NCI-H226 (cell line): ENCODE results near the gene AHNAK.
"Not testable (repeated sequence)": the region's sequence is repeated elsewhere in the genome, so short reads cannot be mapped to it uniquely, and the experiment has no call there.

ENCODE experiments used
- DNase-seq: peaks from one replicate; pipeline ENCODE4 v3.0.0-alpha.2; 2015

AHNAK gene

DNA sequence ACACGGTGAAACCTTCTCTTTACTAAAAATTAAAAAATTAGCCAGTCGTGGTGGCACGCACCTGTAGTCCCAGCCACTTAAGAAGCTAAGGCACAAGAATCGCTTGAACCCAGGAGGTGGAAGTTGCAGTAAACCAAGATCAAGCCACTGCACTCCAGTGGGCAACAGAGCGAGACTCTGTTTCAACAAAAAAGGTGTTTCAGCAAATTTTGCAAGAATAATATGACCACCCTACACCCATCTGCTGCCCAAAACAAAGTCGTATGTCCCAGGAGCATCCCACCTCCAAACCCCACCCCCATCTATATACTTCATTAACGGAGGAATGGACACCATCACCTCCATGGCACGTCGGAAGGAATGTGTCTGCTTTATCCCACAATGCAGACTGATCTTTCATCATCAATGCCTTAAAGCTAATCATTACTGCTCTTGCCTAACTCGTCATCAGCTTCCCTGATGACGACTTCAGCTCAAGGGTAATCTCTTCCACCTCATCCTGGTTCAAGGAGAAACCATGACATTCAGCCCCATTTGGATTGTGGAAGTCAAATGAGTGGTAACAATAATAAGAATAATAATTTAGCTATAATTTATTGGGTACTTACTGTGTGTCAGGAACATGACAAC, 93.7 kb downstream of the AHNAK start:
- no peak for DNase-seq

GRCh38 chr11:62452261-62452660, 94.3 kb downstream of the AHNAK start:
- no peak for DNase-seq

DNA sequence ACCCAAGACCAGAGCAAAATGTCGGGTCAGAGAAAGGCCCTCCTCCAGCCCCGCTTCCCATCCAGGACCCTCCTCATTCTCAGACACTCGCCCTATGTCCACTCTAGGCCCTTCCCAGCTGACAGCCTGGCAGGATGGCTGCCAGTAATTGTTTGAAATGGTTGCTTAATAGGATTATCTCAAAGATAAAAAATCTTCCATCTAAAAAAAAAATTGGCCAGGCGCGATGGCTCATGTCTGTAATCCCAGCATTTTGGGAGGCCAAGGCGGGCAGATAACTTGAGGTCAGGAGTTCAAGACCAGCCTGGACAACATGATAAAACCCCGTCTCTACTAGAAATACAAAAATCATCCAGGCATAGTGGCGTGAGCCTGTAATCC, 95.4 kb downstream of the AHNAK start:
- DNase-seq: no peak

DNA sequence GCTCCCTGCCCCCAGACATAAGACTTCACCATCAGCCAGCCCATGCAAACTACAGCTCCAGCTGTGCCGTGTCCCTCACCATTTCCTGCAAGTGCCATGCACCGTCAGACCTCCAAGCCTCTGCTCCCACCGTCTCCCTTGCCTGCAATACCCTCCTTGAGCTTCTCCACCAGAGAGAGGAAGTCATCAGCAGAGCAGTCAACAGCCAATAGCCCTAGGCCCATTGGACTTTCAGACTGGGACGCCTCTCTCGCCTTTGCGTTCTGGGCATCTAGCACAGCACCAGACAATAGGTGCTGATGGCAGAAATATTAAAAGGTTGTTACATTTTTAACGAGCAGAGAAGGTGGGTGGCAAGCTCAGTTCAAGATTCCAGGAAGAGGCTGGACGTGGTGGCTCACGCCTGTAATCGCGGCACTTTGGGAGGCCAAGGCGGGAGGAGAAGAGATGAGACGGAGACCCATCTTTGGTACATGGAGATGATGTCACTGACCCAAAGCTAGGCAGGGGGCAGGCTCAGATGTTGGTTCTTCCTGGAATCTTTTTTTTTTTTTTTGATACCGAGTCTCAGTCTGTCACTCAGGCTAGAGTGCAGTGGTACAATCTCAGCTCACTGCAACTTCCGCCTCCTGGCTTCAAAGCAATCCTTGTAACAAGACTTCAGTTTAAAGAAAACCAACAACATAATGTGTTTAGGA, 95.9 kb downstream of the AHNAK start:
- DNase-seq: no peak

DNA sequence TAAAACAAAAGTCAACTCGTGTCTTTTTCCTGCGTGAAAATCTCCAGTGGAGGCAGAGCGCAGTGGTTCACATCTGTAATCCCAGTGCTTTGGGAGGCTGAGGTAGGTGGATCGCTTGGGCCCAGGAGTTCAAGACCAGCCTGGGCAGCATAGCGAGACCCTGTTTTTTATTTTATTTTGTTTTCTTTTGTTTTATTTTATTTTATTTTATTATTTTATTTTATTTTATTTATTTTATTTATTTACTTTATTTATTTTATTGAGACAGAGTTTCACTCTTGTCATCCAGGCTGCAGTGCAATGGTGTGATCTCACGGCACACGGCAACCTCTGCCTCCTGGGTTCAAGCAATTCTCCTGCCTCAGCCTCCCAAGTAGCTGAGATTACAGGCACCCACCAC, 96.7 kb downstream of the AHNAK start:
- DNase-seq: not testable (repeated sequence)

DNA sequence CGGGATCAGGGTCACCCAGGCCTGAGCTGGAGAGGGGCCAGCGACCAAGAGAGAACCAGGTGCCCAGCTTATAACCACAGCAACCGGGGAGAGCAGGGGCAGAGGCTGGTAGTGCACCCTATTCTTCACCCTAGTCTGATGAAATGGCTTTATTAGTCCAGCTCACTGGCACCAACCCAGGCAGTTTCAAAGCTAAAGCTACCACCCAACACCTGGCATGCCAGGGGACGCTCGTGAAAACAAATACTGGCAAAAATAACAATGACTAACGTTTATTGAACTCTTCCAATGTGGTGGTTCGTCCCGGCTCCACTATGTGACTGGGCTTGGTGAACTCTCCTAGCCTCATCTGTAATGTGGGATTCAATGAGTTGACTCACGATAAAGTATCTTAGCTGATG, 97.2 kb downstream of the AHNAK start:
- DNase-seq: no peak

GRCh38 chr11:62446091-62446490, 100.5 kb downstream of the AHNAK start:
- no peak for DNase-seq

GRCh38 chr11:62445314-62445740, 101.3 kb downstream of the AHNAK start:
- no peak for DNase-seq

- DNase-seq: no peak
Observed at GRCh38 chr11:62444835-62445234, 101.8 kb downstream of the AHNAK start.

- no peak for DNase-seq
Observed at GRCh38 chr11:62444236-62444833, 102.3 kb downstream of the AHNAK start.

DNA sequence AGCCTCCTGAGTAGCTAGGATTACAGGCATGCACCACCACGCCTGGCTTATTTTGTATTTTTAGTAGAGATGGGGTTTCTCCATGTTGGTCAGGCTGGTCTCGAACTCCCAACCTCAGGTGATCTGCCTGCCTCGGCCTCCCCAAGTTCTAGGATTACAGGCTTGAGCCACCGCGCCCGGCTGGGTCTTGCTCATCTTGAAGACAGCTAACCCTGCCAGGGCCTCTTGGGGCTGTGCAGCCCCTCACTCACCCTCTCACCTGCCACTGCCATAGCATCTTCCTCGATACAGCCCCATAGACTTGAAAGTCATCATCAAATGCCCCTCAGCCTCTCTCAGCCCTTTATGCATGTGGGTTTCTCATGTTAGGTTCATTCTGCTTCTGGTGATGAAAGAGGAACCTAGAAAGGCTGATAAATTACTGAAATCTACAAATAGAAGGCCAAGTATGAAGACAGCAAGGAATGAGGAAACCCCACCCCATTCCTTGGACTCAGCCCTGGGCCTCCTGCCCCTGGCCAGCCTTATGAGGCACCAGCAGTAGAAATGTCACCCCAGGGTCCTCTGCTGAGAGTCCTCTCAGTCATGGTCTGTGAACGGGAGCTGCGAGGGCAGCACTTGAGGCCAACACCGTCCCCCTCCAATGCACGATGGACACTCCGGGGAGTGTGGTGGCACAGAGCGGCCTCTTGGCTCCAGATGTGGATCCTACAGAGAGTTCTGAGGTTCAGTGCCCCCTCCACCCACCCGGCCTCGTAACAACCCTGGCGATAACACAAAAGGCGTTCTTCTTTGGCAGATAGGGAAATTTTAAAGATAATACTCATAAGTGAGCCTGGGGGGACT, 103.0 kb downstream of the AHNAK start:
- no peak for DNase-seq

DNA sequence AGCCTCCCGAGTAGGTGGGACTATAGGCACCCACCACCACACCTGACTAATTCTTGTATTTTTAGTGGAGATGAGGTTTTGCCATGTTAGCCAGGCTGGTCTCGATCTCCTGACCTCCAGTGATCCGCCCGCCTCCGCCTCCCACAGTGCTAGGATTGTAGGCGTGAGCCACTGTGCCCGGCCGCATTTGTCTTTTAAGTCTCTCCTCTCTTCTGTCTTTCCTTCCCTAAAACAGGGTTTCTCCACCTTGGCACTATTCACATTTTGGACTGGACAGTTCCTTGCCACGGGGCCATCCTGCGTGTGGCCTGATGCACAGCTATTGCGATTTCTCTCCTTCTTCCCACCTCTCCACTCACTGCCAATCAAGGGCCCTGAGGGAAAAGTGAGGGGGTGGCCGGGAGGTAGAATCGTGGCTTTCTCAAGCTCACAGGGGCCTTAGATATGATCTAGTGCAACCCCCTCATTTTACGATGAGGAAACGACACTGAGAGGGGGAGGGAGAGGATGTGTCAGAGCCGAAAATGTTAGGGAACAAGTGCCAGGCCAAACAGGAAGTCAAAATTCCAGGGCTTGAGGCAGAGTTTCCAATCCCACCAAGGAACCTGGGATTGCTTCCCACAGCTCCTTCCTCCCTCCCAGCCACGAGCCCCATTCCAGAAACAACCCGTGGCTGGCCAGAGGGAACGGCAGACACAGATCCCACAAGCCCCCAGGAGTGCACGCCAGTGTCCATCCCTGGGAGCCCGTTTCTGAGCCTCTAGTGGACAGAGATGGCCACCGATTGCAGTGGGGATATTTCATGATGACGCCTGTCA, 106.6 kb downstream of the AHNAK start:
- peak; percentile 28 for DNase-seq

DNA sequence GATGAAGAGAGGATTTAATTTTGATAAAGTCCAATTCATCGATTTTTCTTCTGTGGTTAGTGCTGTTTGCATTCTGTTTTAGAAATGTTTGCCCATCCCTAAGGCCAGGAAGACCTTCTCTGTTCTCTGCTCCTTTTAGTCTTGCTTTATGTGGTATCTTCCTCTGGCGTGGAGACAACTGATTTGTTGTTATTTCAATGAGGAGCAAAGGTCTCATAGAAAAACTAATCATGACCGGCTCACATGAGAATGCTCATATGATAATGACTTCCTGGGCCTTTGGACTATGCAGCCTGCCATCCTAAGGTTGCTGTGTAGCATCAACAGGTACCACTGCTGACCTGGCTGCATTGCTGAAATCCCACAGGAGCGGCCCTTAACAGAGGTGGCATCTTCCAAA, 108.0 kb downstream of the AHNAK start:
- no peak for DNase-seq

GRCh38 chr11:62437616-62438015, 109.0 kb downstream of the AHNAK start:
- no peak for DNase-seq

DNA sequence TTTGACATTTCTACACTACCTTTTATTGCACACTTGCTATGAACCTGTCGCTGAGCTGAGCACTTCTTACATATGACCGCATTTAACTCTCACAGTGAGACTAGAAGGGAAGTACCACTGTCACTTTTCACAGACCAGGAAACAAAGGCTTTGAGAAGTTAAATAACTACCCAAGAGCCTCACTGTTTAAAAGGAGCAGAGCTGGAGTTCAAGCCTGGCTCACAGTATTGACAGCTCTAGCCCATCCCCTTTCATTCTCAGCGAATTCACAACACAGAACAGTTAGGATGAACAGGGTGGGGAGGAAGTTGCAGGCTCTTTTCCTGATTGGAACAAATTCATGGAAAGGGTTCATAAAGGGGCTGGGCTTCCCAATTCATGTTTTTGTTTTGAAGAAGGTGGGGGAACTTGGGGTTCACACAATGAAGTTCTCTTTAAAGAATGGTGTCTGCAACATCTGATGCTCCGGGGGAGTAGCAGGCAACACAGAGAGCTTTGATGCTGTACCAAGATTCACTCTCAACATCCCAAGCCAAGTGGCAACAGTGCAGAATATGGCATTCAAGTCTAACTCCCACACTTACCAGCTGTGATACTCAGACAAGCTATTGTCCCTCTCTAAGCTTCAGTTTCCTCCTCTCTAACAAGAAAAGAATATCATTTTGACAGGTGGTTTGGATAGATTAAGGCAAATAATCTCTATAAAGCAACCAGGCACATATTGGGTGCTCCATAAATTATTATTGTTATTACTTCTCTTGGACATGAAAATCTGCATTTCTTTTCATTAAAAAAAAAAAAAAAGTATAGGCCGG, 110.6 kb downstream of the AHNAK start:
- DNase-seq: no peak

GRCh38 chr11:62433904-62434276, 112.7 kb downstream of the AHNAK start:
- DNase-seq: no peak

DNA sequence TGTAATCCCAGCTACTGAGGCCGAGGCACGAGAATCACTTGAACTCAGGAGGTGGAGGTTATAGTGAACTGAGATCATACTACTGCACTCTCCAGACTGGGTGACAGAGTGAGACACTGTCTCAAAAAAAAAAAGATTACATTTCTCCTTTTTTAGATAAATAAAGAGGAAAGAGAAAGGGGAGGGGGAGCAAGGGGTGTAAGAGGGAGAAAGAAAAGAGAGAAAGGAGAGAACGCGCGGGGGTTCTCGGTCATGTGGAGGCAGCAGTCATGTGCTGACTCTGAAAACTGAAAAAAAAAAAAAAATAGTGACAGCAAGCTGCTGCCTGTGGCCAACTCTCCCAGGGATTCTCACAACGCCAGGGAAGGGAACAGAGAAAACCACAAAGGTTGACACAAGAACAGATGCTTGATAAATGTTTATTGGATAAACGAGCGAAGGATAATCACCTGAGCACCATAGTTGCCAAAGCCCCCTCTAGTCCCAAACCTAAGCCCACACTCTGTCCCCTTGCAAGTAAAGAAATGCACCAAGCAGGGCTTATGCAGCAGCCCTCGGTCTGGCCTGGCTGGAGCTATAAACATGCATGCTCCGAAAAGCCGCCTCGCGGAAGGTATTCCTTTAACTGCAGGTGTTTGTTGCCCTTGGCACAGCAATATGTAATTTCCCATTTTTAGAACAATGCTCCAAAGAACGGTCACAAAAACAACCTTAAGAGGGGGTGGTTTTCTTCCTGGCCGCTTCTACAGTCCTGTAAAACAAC, 113.3 kb downstream of the AHNAK start:
- DNase-seq: no peak

DNA sequence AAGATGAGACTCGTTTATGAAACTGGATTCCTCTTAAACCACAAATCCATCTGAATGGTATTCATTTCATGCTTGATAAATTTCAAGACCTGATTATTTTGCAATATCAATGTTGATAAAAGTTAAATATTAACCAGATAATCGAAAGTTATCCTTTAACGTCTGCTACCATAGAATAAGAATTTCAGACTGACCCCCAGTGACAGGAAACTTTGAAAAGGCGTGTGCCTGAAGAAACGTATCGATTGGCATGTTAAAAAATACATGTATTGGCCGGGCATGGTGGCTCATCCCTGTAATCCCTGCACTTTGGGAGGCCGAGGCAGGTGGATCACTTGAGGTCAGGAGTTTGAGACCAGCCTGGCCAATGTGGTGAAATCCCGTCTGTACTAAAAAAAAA, 113.9 kb downstream of the AHNAK start:
- DNase-seq: no peak

- DNase-seq: peak; percentile 70
Observed at GRCh38 chr11:62431171-62431901, 115.3 kb downstream of the AHNAK start.

GRCh38 chr11:62430425-62430824, 116.2 kb downstream of the AHNAK start:
- DNase-seq: no peak
